ENCODE results near the gene ZNF598.

GRCh38 chr16:1983544-1984346 is 25.9 kb downstream of the ZNF598 start, which contains the start of gene GFER:
- TF ChIP-seq CTCF (IDR thresholded peaks at IDR 0.05), result no peak
- no peak for TF ChIP-seq POLR2A (IDR thresholded peaks at IDR 0.05)

Measured in lower leg skin (tissue), 3 donors.